Nephron progenitor cell (in vitro differentiated cells): Measurements from ENCODE around the gene APOL2.
A peak's percentile ranks its signal among the peaks of the same experiment; 100 is the strongest.

ENCODE experiments used
- DNase-seq: peaks from one replicate; pipeline ENCODE4 v3.0.0; 2021
- H3K27ac Mint-ChIP-seq: 2 replicates; pipeline ENCODE4 v1.8.0; 2021; ENCODE audit warnings: mild to moderate bottlenecking, moderate library complexity, mixed read lengths
- H3K27me3 Mint-ChIP-seq: 2 replicates; pipeline ENCODE4 v1.8.0; 2021; ENCODE audit warnings: mild to moderate bottlenecking, low read depth, mixed read lengths; ENCODE audit not compliant: poor library complexity
- H3K36me3 Mint-ChIP-seq: 2 replicates; pipeline ENCODE4 v1.8.0; 2021; ENCODE audit warnings: low read depth, mixed read lengths
- H3K4me1 Mint-ChIP-seq: 2 replicates; pipeline ENCODE4 v1.8.0; 2021; ENCODE audit warnings: mixed read lengths
- H3K4me3 Mint-ChIP-seq: 2 replicates; pipeline ENCODE4 v1.8.0; 2021; ENCODE audit warnings: mild to moderate bottlenecking, moderate library complexity, mixed read lengths
- H3K9me3 Mint-ChIP-seq: 2 replicates; pipeline ENCODE4 v1.8.0; 2021; ENCODE audit warnings: mild to moderate bottlenecking, moderate library complexity, mixed read lengths
- TF ChIP-seq, protein P1 (sequence below): fragments of 200-600 bp; sonication (generic); IDR thresholded peaks from 2 replicates; pipeline ENCODE4 v1.5.0; 2021; ENCODE audit warnings: antibody characterized with exemption

APOL2 gene

DNA sequence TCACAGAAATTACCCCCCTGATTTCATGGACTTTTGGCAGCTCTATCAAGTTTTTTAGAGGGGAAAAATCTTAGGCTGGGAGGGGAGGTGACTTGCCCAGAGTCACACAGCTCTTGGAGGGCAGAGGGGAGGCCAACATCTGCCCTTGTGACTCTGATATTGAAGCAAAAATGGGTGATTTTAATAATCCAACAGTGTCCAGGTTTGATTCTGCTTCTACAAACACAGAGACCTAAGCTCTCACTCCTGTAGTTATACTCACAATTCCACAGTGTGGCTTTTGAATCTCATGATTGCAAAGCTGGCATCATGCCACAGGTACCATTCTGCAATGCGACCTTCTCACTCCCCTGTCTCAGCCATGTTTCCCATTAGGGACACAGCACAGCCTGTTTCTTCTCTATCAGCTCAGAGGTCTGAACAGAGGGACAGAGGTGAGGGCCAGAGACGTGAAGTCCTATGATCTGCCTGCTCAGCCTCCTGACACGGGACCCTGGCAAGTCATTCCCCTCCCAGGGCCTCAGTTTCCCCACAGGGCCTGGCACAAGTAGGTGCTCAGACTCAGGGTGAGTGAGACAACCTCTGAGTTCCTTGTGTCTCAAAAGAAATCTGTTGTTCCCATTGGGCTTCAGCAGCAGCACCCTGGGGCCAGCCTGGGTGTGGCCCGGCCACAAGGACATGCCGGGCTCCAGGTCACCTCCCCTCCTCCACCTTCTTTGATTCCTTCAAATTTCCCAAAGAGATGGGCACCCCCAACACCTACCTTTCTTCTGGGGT lies 766 bp downstream of the APOL2 start:
- H3K27ac Mint-ChIP-seq, result no peak overlapping the region
- H3K36me3 Mint-ChIP-seq, result peaks cover 20% of the 10 kb centered on the region
- peak overlapping the region; percentile 87 for H3K4me3 Mint-ChIP-seq
- H3K9me3 Mint-ChIP-seq, result peaks cover 35% of the 10 kb centered on the region
- no peak for DNase-seq
- TF ChIP-seq, protein P1, sequence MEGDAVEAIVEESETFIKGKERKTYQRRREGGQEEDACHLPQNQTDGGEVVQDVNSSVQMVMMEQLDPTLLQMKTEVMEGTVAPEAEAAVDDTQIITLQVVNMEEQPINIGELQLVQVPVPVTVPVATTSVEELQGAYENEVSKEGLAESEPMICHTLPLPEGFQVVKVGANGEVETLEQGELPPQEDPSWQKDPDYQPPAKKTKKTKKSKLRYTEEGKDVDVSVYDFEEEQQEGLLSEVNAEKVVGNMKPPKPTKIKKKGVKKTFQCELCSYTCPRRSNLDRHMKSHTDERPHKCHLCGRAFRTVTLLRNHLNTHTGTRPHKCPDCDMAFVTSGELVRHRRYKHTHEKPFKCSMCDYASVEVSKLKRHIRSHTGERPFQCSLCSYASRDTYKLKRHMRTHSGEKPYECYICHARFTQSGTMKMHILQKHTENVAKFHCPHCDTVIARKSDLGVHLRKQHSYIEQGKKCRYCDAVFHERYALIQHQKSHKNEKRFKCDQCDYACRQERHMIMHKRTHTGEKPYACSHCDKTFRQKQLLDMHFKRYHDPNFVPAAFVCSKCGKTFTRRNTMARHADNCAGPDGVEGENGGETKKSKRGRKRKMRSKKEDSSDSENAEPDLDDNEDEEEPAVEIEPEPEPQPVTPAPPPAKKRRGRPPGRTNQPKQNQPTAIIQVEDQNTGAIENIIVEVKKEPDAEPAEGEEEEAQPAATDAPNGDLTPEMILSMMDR, result no peak
- peaks cover 35% of the 10 kb centered on the region for H3K4me1 Mint-ChIP-seq
- H3K27me3 Mint-ChIP-seq, result peaks cover 17% of the 10 kb centered on the region

DNA sequence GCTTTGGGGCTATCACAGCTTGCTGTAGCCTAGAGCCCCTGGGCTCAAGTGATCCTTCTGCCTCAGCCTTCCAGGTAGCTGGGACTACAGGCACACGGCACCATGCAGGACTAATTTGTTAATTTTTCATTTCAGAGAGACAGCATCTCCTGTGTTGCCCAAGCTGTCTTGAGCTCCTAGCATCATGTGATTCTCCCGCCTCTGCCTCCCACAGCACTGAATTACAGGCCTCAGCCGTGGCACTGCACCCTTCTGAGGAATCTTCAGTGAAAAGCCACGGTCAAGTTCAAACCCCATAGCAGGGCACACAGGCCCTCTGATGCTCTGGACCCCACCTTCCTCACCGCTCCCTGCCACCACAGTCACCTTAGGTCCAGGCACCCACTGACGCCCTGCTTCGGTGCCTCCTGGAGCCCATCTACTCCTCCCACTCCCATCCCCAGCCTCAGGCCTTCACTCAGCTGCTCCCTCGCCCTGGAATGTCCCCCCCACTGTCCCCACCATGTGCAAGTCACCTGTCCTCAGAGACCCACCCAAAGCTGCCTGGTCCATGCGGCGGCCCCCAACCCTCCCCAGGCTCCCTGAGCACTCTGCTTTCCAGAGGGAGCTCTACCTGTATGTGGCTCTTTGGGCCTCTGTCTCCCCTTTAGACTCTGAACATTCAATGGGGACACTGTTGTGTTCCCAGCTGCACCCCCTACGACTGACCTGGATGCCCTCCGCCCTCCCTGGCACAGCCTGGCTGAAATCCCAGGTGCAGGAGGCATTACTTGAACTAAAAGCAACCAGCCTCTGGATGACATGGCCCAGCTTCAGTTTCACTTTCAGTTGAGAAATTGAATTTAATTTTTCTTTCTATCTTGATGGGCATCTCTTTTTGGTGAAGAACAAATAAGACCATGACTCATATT lies 1.6 kb downstream of the APOL2 start:
- peak overlapping the region; percentile 17 for H3K4me3 Mint-ChIP-seq
- H3K4me1 Mint-ChIP-seq, result peaks cover 40% of the 10 kb centered on the region
- DNase-seq, result no peak
- TF ChIP-seq, protein P1, result no peak
- peaks cover 27% of the 10 kb centered on the region for H3K9me3 Mint-ChIP-seq
- peaks cover 20% of the 10 kb centered on the region for H3K36me3 Mint-ChIP-seq
- H3K27ac Mint-ChIP-seq, result no peak overlapping the region
- peaks cover 17% of the 10 kb centered on the region for H3K27me3 Mint-ChIP-seq

DNA sequence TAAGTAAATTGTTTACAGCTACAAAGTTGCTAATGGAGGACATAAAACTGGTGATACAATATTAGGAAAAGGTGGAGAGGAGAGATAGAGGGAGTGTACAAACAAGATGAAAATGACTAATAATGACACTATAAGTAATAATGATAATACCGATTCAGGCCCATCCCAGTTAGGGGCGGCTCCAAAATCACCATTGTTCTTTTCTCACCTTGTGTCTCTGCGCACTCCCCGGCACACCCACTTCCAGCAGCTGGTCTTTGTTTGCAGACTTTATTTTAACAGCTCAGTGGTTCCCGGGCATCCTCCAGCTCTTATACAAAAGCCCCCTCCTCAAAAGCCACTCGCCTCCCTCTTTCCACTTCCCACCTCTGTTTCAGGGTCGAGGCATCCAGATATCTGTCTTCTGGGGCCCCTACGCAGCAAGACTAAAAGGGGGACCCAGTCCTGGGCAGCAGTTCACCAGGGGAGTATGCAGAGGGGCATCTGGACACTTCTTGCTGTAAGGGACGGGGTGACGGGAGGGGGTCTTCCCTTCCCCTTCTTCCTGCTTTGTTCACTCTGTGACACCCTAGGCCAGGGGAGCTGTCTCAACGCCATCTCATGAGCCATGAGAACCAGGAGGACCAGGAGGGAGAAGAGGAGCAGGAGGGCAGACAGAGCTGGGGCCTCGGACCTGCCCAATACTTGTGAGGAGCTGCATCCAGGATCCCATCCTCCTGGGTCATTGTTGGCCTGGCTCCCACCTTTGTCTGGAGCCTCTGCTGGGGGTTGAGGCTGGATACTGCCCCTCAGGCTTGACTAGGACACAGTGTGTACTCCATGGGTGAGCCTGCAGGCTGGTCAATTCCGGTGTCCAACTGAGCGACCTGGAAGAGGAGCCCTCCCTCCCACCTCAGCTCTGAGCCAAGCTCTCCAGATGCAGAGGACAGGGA lies 2.7 kb downstream of the APOL2 start:
- Mint-ChIP-seq H3K36me3 (peaks cover 26% of the 10 kb centered on the region), H3K27ac (no peak overlapping the region), H3K4me1 (peaks cover 44% of the 10 kb centered on the region), H3K4me3 (no peak overlapping the region), H3K27me3 (peaks cover 13% of the 10 kb centered on the region), H3K9me3 (peaks cover 18% of the 10 kb centered on the region)
- DNase-seq, result no peak
- TF ChIP-seq, protein P1, result no peak

DNA sequence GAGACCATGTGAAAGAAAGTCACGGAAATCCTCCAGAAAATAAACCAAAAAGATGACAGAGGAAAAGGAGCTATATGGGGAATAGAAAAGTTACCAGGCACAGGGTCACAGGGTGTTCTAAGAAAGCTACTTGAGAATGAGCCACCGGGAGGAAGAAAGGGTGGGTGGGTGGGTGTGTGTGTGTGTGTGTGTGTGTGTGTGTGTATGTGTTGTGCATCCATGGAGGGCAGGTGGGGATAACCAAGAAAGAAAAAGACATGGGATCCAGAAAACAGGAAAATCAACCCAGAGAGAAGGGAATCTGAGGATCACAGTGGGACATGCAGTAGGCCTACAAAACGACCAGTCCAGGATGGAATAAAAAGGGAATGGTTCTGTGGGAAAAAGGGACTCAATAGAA lies 3.7 kb downstream of the APOL2 start:
- TF ChIP-seq, protein P1, result no peak
- H3K27me3 Mint-ChIP-seq, result peaks cover 13% of the 10 kb centered on the region
- peaks cover 10% of the 10 kb centered on the region for H3K9me3 Mint-ChIP-seq
- peak overlapping the region; percentile 5 for H3K27ac Mint-ChIP-seq
- no peak for DNase-seq
- peaks cover 44% of the 10 kb centered on the region for H3K4me1 Mint-ChIP-seq
- H3K4me3 Mint-ChIP-seq, result no peak overlapping the region
- H3K36me3 Mint-ChIP-seq, result peaks cover 26% of the 10 kb centered on the region

DNA sequence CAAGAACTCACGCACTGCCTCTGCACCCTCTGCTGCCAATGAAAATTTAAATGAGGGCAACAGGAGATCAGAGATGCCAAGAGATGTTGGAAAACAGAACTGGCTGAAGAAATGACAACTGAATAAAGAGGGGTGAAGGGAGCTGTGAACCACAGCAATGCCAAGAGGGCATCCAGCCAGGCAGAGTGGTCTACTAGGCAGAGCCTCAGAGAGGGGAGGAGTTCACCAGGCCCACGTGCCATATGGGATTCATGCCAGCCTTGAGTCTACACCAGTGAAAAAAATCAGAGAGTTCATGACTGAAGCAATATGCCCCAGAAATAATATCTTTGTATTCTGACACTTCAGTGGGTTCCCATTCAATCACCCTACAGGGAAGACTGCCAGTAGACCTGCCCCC lies 4.4 kb downstream of the APOL2 start:
- H3K4me3 Mint-ChIP-seq, result no peak overlapping the region
- H3K36me3 Mint-ChIP-seq, result peaks cover 26% of the 10 kb centered on the region
- peaks cover 41% of the 10 kb centered on the region for H3K4me1 Mint-ChIP-seq
- peaks cover 13% of the 10 kb centered on the region for H3K27me3 Mint-ChIP-seq
- H3K27ac Mint-ChIP-seq, result no peak overlapping the region
- TF ChIP-seq, protein P1, result no peak
- no peak for DNase-seq
- H3K9me3 Mint-ChIP-seq, result peaks cover 10% of the 10 kb centered on the region
